Esophagus squamous epithelium (tissue), 5 donors: Measurements from ENCODE around the gene AAMDC. TPM values are rescaled to one million over a fixed set of nuclear protein-coding genes. Genes with fewer than 3 reads are reported as not detected.

Experiments used
- DNase-seq: peaks from one replicate; lab custom pipeline; 2025; lab: John Stamatoyannopoulos, UW
- H3K27ac ChIP-seq, 4 donors: fragments of 200-600 bp; sonication (generic); one replicate each; pipeline ENCODE4 v1.5.1; 2016 to 2019; ENCODE audit warnings: mild to moderate bottlenecking in 1 of 4
- H3K27me3 ChIP-seq, 4 donors: fragments of 200-600 bp; sonication (generic); 1 replicate in 3 of 4; 2 replicates in 1 of 4; pipeline versions ENCODE4 v1.5.1 to v1.6.0; 2017 to 2021; ENCODE audit warnings: antibody characterized with exemption in 1 of 4
- H3K36me3 ChIP-seq, 3 donors: fragments of 200-600 bp; sonication (generic); one replicate each; pipeline ENCODE4 v1.5.1; 2016 to 2019
- H3K4me1 ChIP-seq, 3 donors: fragments of 200-600 bp; sonication (generic); one replicate each; pipeline ENCODE4 v1.5.1; 2017 to 2019
- H3K4me3 ChIP-seq, 4 donors: fragments of 200-600 bp; sonication (generic); 1 replicate in 3 of 4; 2 replicates in 1 of 4; pipeline ENCODE4 v1.5.1; 2016 to 2019; ENCODE audit warnings: mild to moderate bottlenecking in 2 of 4, moderate library complexity in 1 of 4
- H3K9me3 ChIP-seq, 3 donors: fragments of 200-600 bp; sonication (generic); one replicate each; pipeline ENCODE4 v1.5.1; 2016 to 2019
- CTCF ChIP-seq, 6 experiments: fragments of 450-650 bp in 4 of 6; fragments of 200-600 bp in 2 of 6; sonication (generic) in 2 of 6; IDR thresholded peaks; one replicate each; pipeline ENCODE4 v1.5.1; 2016 to 2019; ENCODE audit warnings: antibody characterized with exemption in 6 of 6, mild to moderate bottlenecking in 4 of 6, moderate library complexity in 4 of 6
- POLR2A ChIP-seq, 4 donors: fragments of 450-650 bp; IDR thresholded peaks; one replicate each; pipeline ENCODE4 v1.6.1; 2017; ENCODE audit warnings: antibody characterized with exemption in 4 of 4, mild to moderate bottlenecking in 4 of 4, moderate library complexity in 3 of 4
- WGBS, 2 donors: methylation state at CpG; one replicate each; pipeline ENCODE4 v1.1.5; 2018; 5-methylcytosine and 5-hydroxymethylcytosine counted together
- intact Hi-C: fragments of 100-400 bp; cut with DNase I; formaldehyde crosslinking; loops from one replicate; pipeline ENCODE4 v1.15.0; 2022
- total RNA-seq, 4 donors: library from RNA; depleted of rRNA; stranded (reverse); fragments of >200 nt; gene quantifications; one replicate each; pipeline ENCODE4 v1.1.0, GENCODE V29; 2016
- donor health status: DM: yes; HTN: yes; CAD: no.

AAMDC gene
- total RNA-seq, 4 donors from 2014 or later = 0.83 to 15.4 (median 2.2) TPM

- intact Hi-C loops = no loop called here
- Histone ChIP-seq H3K4me3 (no peak overlapping the region), H3K4me1 (peaks cover 0 to 22% (median 0%) of the 10 kb centered on the region in 3 donors), H3K27ac (no peak overlapping the region), H3K36me3 (peaks cover 0 to 17% (median 0%) of the 10 kb centered on the region in 3 donors), H3K9me3 (no peaks in the 10 kb centered on the region), H3K27me3 (no peaks in the 10 kb centered on the region)
- WGBS, 2 donors = 94 to 99% methylated on average over 4 of the region's 4 CpGs
- no peak for DNase-seq
- no peak for TF ChIP-seq POLR2A (IDR thresholded peaks at IDR 0.05)
- no peak for TF ChIP-seq CTCF (IDR thresholded peaks at IDR 0.05)
These were observed 29.6 kb upstream of the AAMDC start for GRCh38 chr11:77791301-77791700.

GRCh38 chr11:77793972-77794371 lies 27.0 kb upstream of the AAMDC start:
- Histone ChIP-seq H3K27ac (no peak overlapping the region), H3K36me3 (peaks cover 0 to 17% (median 0%) of the 10 kb centered on the region in 3 donors), H3K4me3 (no peak overlapping the region), H3K27me3 (no peaks in the 10 kb centered on the region), H3K9me3 (no peaks in the 10 kb centered on the region), H3K4me1 (peaks cover 0 to 1% (median 0%) of the 10 kb centered on the region in 3 donors)
- 78 to 100% methylated on average over 2 of the region's 2 CpGs for WGBS, 2 donors
- no peak for TF ChIP-seq CTCF (IDR thresholded peaks at IDR 0.05)
- no peak for TF ChIP-seq POLR2A (IDR thresholded peaks at IDR 0.05)
- DNase-seq = no peak
- intact Hi-C loops = no loop called here

- intact Hi-C loops = no loop called here
- Histone ChIP-seq H3K27ac (no peak overlapping the region), H3K4me3 (no peak overlapping the region), H3K4me1 (peaks cover 3 to 33% (median 8%) of the 10 kb centered on the region in 3 donors), H3K9me3 (no peaks in the 10 kb centered on the region), H3K27me3 (no peaks in the 10 kb centered on the region), H3K36me3 (no peaks in the 10 kb centered on the region)
- DNase-seq = no peak
- TF ChIP-seq CTCF (IDR thresholded peaks at IDR 0.05) (no peak), POLR2A (IDR thresholded peaks at IDR 0.05) (no peak)
- 64 to 65% methylated on average over 3 of the region's 3 CpGs for WGBS, 2 donors
These were observed 21.6 kb upstream of the AAMDC start for GRCh38 chr11:77799338-77799737.

DNA sequence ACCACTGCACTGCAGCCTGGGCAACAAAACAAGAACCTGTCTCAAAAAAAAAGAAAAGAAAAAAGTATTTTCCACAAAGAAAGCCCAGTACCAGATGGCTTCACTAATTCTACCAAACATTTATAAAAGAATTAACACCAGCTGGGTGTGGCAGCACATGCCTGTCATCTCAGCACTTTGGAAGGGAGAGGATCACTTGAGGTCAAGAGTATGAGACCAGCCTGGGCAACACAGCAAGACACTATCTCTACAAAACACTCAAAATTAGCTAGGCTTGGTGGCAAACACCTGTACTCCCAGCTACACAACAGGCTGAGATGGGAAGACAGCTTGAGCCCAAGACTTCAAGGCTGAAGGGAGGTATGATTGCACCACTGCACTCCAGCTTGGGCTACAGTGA lies 20.5 kb upstream of the AAMDC start:
- no peaks in the 10 kb centered on the region for H3K9me3 ChIP-seq
- H3K27ac ChIP-seq = no peak overlapping the region
- no peak for TF ChIP-seq CTCF (IDR thresholded peaks at IDR 0.05)
- no peak for TF ChIP-seq POLR2A (IDR thresholded peaks at IDR 0.05)
- no peaks in the 10 kb centered on the region for H3K27me3 ChIP-seq
- no peak for DNase-seq
- no peak overlapping the region for H3K4me3 ChIP-seq
- peaks cover 3 to 39% (median 8%) of the 10 kb centered on the region in 3 donors for H3K4me1 ChIP-seq
- intact Hi-C loops = no loop called here
- H3K36me3 ChIP-seq = no peaks in the 10 kb centered on the region

DNA sequence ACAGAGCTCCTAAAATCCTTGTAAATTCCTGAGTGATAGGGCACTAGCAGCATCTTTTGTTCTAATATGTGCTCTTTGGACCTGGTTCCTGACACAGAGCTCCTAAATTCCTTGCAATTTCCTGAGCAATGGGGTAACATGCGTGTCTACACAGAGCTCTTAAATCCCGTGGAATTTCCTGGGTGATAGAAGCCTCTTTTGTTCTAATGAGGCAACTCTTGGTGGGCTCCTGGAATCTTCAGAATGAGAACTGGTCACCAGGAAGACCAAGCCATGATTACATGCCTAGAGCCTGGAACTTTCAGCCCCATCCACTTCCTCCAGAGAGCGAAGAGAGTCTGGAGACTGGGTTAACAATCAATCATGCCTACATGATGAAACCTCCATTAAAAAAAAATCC lies 19.5 kb upstream of the AAMDC start:
- H3K9me3 ChIP-seq = no peaks in the 10 kb centered on the region
- H3K36me3 ChIP-seq = no peaks in the 10 kb centered on the region
- H3K4me3 ChIP-seq = no peak overlapping the region
- TF ChIP-seq POLR2A (IDR thresholded peaks at IDR 0.05) (no peak), CTCF (IDR thresholded peaks at IDR 0.05) (no peak)
- no peak overlapping the region for H3K27ac ChIP-seq
- DNase-seq = no peak
- 41 to 55% methylated on average over 2 to 3 of the region's 3 CpGs for WGBS, 2 donors
- H3K27me3 ChIP-seq = no peaks in the 10 kb centered on the region
- H3K4me1 ChIP-seq = peaks cover 3 to 42% (median 8%) of the 10 kb centered on the region in 3 donors
- intact Hi-C loops = no loop called here
